OCI-LY1 (cell line): ENCODE measurements around the gene NEDD4L.

Source experiments
- H2AFZ ChIP-seq: fragments of 200-600 bp; sonication (generic), shearing (Covaris generic); 2 replicates; pipeline ENCODE4 v1.6.0; 2014; ENCODE audit warnings: antibody characterized with exemption, mild to moderate bottlenecking, low read length
- H3F3A ChIP-seq: fragments of 200-600 bp; sonication (generic), shearing (Covaris generic); 2 replicates; pipeline ENCODE4 v1.6.0; 2014; ENCODE audit warnings: mild to moderate bottlenecking, antibody characterized with exemption, low read length, moderate library complexity; ENCODE audit not compliant: insufficient read depth
- H3K27ac ChIP-seq: fragments of 200-600 bp; sonication (generic); 2 replicates; pipeline ENCODE4 v1.5.1; 2014; ENCODE audit warnings: low read length, mixed run types, mild to moderate bottlenecking, low read depth; ENCODE audit not compliant: poor library complexity, severe bottlenecking
- H3K27me3 ChIP-seq: fragments of 200-600 bp; sonication (generic); 2 replicates; pipeline ENCODE4 v1.6.0; 2014; ENCODE audit warnings: antibody characterized with exemption, mild to moderate bottlenecking, low read length, moderate library complexity; ENCODE audit not compliant: insufficient read depth
- H3K36me3 ChIP-seq: fragments of 200-600 bp; sonication (generic); 2 replicates; pipeline ENCODE4 v1.6.1; 2014; ENCODE audit warnings: mild to moderate bottlenecking, antibody characterized with exemption, low read length, moderate library complexity, mixed read lengths; ENCODE audit not compliant: insufficient read depth
- H3K4me1 ChIP-seq: fragments of 200-600 bp; sonication (generic); 2 replicates; pipeline ENCODE4 v1.5.1; 2014; ENCODE audit warnings: mild to moderate bottlenecking, low read length, moderate library complexity; ENCODE audit not compliant: insufficient read depth, severe bottlenecking
- H3K4me2 ChIP-seq: fragments of 200-600 bp; sonication (generic), shearing (Covaris generic); 2 replicates; pipeline ENCODE4 v1.6.1; 2014; ENCODE audit warnings: low read length
- H3K4me3 ChIP-seq: fragments of 200-600 bp; sonication (generic); 2 replicates; pipeline ENCODE4 v1.5.1; 2014; ENCODE audit warnings: low read length, low read depth, mild to moderate bottlenecking, mixed read lengths; ENCODE audit not compliant: poor library complexity, severe bottlenecking
- H3K79me2 ChIP-seq: fragments of 200-600 bp; shearing (Covaris generic); 2 replicates; pipeline ENCODE4 v1.6.1; 2016; ENCODE audit warnings: mixed run types, low read length, mixed read lengths; ENCODE audit not compliant: insufficient read depth
- H3K9ac ChIP-seq: fragments of 200-600 bp; sonication (generic), shearing (Covaris generic); 2 replicates; pipeline ENCODE4 v1.6.1; 2014; ENCODE audit warnings: mild to moderate bottlenecking, low read length, mixed read lengths
- H3K9me2 ChIP-seq: fragments of 200-600 bp; sonication (generic), shearing (Covaris generic); 2 replicates; pipeline ENCODE4 v1.6.1; 2014; ENCODE audit warnings: low read depth, mild to moderate bottlenecking, low read length, mixed read lengths
- H3K9me3 ChIP-seq: fragments of 200-600 bp; shearing (Covaris generic); 2 replicates; pipeline ENCODE4 v1.6.1; 2014; ENCODE audit warnings: low read length, mixed read lengths
- H4K20me1 ChIP-seq: fragments of 200-600 bp; sonication (generic), shearing (Covaris generic); 2 replicates; pipeline ENCODE4 v1.6.0; 2016; ENCODE audit warnings: mild to moderate bottlenecking, low read length; ENCODE audit not compliant: insufficient read depth
- EZH2 ChIP-seq: fragments of 200-600 bp; sonication (generic), shearing (Covaris generic); IDR thresholded peaks from 2 replicates; pipeline ENCODE4 v1.8.0; 2017; ENCODE audit warnings: borderline replicate concordance, mixed run types, mild to moderate bottlenecking, antibody characterized with exemption, low read length, moderate library complexity, mixed read lengths
- TF ChIP-seq, protein P1 (sequence below): fragments of 200-600 bp; sonication (generic), shearing (Covaris generic); IDR thresholded peaks from 2 replicates; pipeline ENCODE4 v1.5.1; 2017; ENCODE audit warnings: mild to moderate bottlenecking, antibody characterized with exemption, low read length, moderate library complexity, mixed read lengths

NEDD4L gene

DNA sequence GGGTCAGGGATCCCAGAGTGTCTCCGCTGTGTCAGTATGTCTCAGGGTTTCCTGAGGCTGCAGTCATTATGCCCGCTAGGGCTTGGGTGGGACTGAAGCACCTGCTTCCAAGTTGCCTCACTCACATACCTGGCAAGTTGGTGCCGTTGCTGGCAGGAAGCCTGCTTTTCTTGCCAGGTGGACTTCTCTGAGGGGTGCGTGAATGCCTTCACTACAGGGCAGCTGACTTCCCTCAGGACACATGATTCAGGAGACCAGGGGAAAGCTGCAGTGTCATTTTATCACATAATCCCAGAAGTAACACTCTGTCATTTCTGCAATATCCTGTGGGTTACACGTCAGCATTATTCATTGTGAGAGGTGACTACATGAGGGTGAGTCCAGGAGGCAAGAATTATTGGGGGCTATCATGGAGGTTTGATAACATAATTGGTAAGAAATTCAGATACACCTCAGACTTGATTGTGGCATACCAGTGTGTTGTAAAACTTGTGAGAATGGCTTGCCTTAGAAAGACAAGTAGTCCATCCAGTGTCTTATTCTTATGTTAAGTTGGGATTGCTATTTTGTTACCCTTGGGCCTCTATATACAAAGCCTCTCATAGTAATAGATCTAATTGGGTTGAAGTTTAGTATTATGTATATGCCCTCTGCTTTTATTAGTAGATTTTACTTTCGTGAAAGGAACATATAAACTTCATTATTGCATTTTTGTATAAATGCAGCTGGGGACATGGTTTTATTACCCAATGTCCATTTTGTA, 44.1 kb downstream of the NEDD4L start:
- no peak overlapping the region for H2AFZ ChIP-seq
- no peak overlapping the region for H3K4me3 ChIP-seq
- no peaks in the 10 kb centered on the region for H3K4me1 ChIP-seq
- H3K79me2 ChIP-seq = no peaks in the 10 kb centered on the region
- H3K27ac ChIP-seq = no peak overlapping the region
- H3K4me2 ChIP-seq = no peak overlapping the region
- TF ChIP-seq, protein P1, sequence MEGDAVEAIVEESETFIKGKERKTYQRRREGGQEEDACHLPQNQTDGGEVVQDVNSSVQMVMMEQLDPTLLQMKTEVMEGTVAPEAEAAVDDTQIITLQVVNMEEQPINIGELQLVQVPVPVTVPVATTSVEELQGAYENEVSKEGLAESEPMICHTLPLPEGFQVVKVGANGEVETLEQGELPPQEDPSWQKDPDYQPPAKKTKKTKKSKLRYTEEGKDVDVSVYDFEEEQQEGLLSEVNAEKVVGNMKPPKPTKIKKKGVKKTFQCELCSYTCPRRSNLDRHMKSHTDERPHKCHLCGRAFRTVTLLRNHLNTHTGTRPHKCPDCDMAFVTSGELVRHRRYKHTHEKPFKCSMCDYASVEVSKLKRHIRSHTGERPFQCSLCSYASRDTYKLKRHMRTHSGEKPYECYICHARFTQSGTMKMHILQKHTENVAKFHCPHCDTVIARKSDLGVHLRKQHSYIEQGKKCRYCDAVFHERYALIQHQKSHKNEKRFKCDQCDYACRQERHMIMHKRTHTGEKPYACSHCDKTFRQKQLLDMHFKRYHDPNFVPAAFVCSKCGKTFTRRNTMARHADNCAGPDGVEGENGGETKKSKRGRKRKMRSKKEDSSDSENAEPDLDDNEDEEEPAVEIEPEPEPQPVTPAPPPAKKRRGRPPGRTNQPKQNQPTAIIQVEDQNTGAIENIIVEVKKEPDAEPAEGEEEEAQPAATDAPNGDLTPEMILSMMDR = no peak
- TF ChIP-seq EZH2 = no peak
- H3K36me3 ChIP-seq = no peaks in the 10 kb centered on the region; the same call in 1 of the 2 replicates
- H3F3A ChIP-seq = no peaks in the 10 kb centered on the region
- no peaks in the 10 kb centered on the region for H4K20me1 ChIP-seq
- H3K9me3 ChIP-seq = 0 out of 2 replicates have a peak, but pooled peaks cover 5% of the 10 kb centered on the region
- no peaks in the 10 kb centered on the region for H3K9me2 ChIP-seq
- no peak overlapping the region for H3K9ac ChIP-seq
- H3K27me3 ChIP-seq = no peaks in the 10 kb centered on the region

DNA sequence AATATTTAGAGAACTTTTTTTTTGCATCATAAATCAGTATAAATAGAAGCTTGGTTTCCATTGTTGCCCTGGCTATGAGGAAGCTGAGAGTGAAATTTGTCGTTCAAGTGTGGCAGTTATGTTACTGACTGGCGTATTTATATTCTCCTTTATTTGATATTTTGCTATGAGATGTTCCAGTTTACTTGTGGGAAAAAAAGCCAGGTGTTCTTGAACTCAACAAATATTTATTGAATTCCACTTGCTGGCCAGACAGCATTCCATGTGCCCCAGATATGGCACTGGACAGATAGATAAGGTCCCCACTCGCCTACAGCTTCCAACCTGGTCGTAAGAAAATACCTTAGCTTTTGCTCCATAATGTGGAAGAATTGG, 44.7 kb downstream of the NEDD4L start:
- Histone ChIP-seq H3K9ac (no peak overlapping the region), H3F3A (no peaks in the 10 kb centered on the region), H3K36me3 (no peaks in the 10 kb centered on the region; the same call in 1 of the 2 replicates), H3K27ac (no peak overlapping the region), H4K20me1 (no peaks in the 10 kb centered on the region), H3K79me2 (no peaks in the 10 kb centered on the region), H3K9me3 (0 out of 2 replicates have a peak, but pooled peaks cover 5% of the 10 kb centered on the region), H3K9me2 (no peaks in the 10 kb centered on the region), H2AFZ (no peak overlapping the region), H3K4me2 (no peak overlapping the region), H3K4me1 (no peaks in the 10 kb centered on the region), H3K27me3 (no peaks in the 10 kb centered on the region), H3K4me3 (no peak overlapping the region)
- TF ChIP-seq, protein P1 = no peak
- no peak for TF ChIP-seq EZH2

DNA sequence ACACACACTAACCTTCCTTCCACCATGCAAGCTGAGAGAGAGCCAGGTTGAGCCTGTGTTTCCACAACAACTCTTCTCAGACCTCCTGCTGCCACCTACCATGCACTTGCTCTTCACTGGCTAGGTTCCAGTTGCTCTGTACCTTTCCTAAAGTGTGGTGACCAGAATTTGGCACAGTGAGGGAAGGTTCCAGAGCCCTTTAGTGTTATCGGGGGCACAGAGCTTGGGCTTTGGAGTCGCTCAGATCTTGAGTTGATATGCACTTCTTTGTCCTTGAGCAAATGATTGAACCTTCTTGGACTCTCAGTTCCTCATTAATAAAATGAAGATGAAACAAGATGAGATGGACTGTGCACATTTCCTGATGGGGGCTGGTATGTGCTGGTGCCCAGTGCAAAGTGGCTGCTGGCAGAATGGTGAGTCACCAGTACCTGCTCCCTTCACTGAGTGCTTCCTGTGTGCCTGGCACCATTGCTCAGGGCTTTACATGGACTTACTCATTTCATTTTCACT, 47.1 kb downstream of the NEDD4L start:
- no peak overlapping the region for H2AFZ ChIP-seq
- H3K9ac ChIP-seq = no peak overlapping the region
- H3K27me3 ChIP-seq = no peaks in the 10 kb centered on the region
- no peak overlapping the region for H3K4me2 ChIP-seq
- H3K9me2 ChIP-seq = no peaks in the 10 kb centered on the region
- no peaks in the 10 kb centered on the region for H4K20me1 ChIP-seq
- TF ChIP-seq, protein P1 = no peak
- TF ChIP-seq EZH2 = no peak
- no peaks in the 10 kb centered on the region for H3K79me2 ChIP-seq
- no peaks in the 10 kb centered on the region for H3K4me1 ChIP-seq
- no peaks in the 10 kb centered on the region; the same call in 1 of the 2 replicates for H3K36me3 ChIP-seq
- H3K4me3 ChIP-seq = no peak overlapping the region
- H3K9me3 ChIP-seq = 0 out of 2 replicates have a peak, but pooled peaks cover 5% of the 10 kb centered on the region
- H3F3A ChIP-seq = no peaks in the 10 kb centered on the region
- H3K27ac ChIP-seq = peak overlapping the region; percentile 10
